Pancreas (tissue), 10 donors: ENCODE measurements around the gene ALDH1L2. TPM values are rescaled to one million over a fixed set of nuclear protein-coding genes. Genes with fewer than 3 reads are reported as not detected.

Experiments used
- ATAC-seq, 4 donors: fragments of 200-7000 bp; cut with Tn5 transposase; one replicate each; pipeline versions ENCODE4 v1.8.0 to v1.9.1; 2020; ENCODE audit warnings: mild to moderate bottlenecking in 4 of 4, moderate library complexity in 4 of 4
- DNase-seq, 6 donors: peaks; one replicate each; pipeline ENCODE4 v3.0.0-alpha.2; 2020
- FAIRE-seq: peaks from 2 replicates; lab custom pipeline; 2012; peaks lifted over from hg19 to GRCh38; lab: Jason Lieb, UNC
- H3K27ac ChIP-seq, 4 donors: fragments of 200-600 bp; sonication (generic); 1 replicate in 3 of 4; 2 replicates in 1 of 4; pipeline versions ENCODE4 v1.5.0 to v1.8.0; 2020
- H3K27me3 ChIP-seq, 4 donors: fragments of 200-600 bp; one replicate each; pipeline ENCODE4 v1.8.0; 2021
- H3K36me3 ChIP-seq, 3 donors: fragments of 200-600 bp; sonication (generic) in 1 of 3; one replicate each; pipeline versions ENCODE4 v1.5.0 to v1.8.0; 2020 to 2021
- H3K4me1 ChIP-seq, 3 donors: fragments of 200-600 bp; one replicate each; pipeline ENCODE4 v1.8.0; 2021
- H3K4me3 ChIP-seq, 4 donors: fragments of 200-600 bp; sonication (generic) in 2 of 4; one replicate each; pipeline versions ENCODE4 v1.5.0 to v1.8.0; 2020 to 2021
- H3K9me3 ChIP-seq, 4 donors: fragments of 200-600 bp; one replicate each; pipeline ENCODE4 v1.8.0; 2021
- WGBS, 2 donors: extraction: QIAGEN DNeasy Blood & Tissue Kit; methylation state at CpG; one replicate each; pipeline ENCODE4 v1.1.7; 2013; 5-methylcytosine and 5-hydroxymethylcytosine counted together
- intact Hi-C, 3 donors: fragments of 100-400 bp; cut with DNase I; formaldehyde crosslinking; loops; one replicate each; pipeline versions ENCODE4 v1.11.1 to v1.14.2; 2022
- polyA plus RNA-seq, 2 donors: library from polyadenylated mRNA; stranded (reverse); fragments of 200-250 nt; gene quantifications; one replicate each; pipeline ENCODE4 v1.2.3, GENCODE V29; 2013
- total RNA-seq, 6 donors: library from RNA; stranded (reverse); fragmentation: NEBNext Ultra II Directional in 4 of 6; extraction: Animal tissue kit (Norgen Biotek cat#: 25700) in 4 of 6; gene quantifications; one replicate each; pipeline versions ENCODE4 v1.2.1 to v1.2.4, GENCODE V29; 2021 to 2023
- TF ChIP-seq, protein P1 (sequence below), 4 donors: fragments of 200-600 bp; sonication (generic) in 3 of 4; IDR thresholded peaks; one replicate each; pipeline versions ENCODE4 v1.5.0 to v1.8.0; 2021; ENCODE audit warnings: antibody characterized with exemption in 4 of 4
- donor health status: healthy with polysubstance abuse.
- donor health status: DM: no; HTN: no; CAD: no; lungs with moderate emphysema.
- donor health status: DM: no; HTN: no; CAD: no.
- donor health status: control.
- donor health status: control.
- donor health status: Bipolar disorder and iron deficiency.
- donor health status: DM: yes; HTN: yes; CAD: no.
- donor health status: DM: no; HTN: no; CAD: no.
- donor health status: DM: no; HTN: no; CAD: no.
- donor health status: DM: yes; HTN: yes; CAD: no.

Gene ALDH1L2
- total and polyA plus RNA-seq, 8 donors = 6.0 to 90.9 (median 33.1) TPM

DNA sequence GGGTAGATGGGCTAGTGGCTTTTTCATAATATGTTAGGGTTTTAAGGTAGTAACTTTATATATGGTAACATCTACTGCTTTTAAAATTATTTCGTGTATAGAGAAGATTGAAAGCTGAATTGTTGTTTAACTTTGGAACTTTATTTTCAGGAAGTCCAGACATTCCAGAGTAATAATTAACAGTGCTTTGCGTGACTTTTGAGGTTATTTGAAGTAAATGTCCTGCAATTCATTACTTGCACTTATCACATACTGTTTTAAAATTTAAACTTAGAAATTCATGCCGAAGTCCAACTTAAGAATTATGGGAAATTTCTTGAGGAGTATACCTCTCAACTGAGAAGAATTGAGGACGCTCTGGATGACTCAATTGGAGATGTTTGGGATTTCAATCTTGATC, 26.6 kb upstream of the ALDH1L2 start:
- TF ChIP-seq, protein P1, sequence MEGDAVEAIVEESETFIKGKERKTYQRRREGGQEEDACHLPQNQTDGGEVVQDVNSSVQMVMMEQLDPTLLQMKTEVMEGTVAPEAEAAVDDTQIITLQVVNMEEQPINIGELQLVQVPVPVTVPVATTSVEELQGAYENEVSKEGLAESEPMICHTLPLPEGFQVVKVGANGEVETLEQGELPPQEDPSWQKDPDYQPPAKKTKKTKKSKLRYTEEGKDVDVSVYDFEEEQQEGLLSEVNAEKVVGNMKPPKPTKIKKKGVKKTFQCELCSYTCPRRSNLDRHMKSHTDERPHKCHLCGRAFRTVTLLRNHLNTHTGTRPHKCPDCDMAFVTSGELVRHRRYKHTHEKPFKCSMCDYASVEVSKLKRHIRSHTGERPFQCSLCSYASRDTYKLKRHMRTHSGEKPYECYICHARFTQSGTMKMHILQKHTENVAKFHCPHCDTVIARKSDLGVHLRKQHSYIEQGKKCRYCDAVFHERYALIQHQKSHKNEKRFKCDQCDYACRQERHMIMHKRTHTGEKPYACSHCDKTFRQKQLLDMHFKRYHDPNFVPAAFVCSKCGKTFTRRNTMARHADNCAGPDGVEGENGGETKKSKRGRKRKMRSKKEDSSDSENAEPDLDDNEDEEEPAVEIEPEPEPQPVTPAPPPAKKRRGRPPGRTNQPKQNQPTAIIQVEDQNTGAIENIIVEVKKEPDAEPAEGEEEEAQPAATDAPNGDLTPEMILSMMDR (IDR thresholded peaks at IDR 0.05) = no peak
- no peak for ATAC-seq
- H3K4me1 ChIP-seq = peaks cover 12 to 27% (median 17%) of the 10 kb centered on the region in 3 donors
- intact Hi-C loops = no loop called here
- no peak for FAIRE-seq
- no peaks in the 10 kb centered on the region for H3K9me3 ChIP-seq
- WGBS, 2 donors = 33 to 35% methylated on average over 4 of the region's 4 CpGs
- no peak overlapping the region for H3K4me3 ChIP-seq
- no peaks in the 10 kb centered on the region for H3K27me3 ChIP-seq
- no peak for DNase-seq
- H3K36me3 ChIP-seq = peaks cover 0 to 15% (median 2%) of the 10 kb centered on the region in 3 donors
- H3K27ac ChIP-seq = peak overlapping the region in 1 of 4 donors; percentile 48

GRCh38 chr12:105109465-105110212, 25.4 kb upstream of the ALDH1L2 start:
- peak overlapping the region in 2 of 4 donors; percentile 77 to 95 for H3K4me3 ChIP-seq
- intact Hi-C loops = no loop called here
- peaks cover 12 to 27% (median 17%) of the 10 kb centered on the region in 3 donors for H3K4me1 ChIP-seq
- FAIRE-seq (no peak), ATAC-seq (no peak), DNase-seq (no peak)
- H3K27ac ChIP-seq = peak overlapping the region in 2 of 4 donors; percentile 37 to 48
- H3K27me3 ChIP-seq = no peaks in the 10 kb centered on the region
- TF ChIP-seq, protein P1 (IDR thresholded peaks at IDR 0.05) = no peak
- WGBS, 2 donors = 50 to 51% methylated on average over 13 of the region's 13 CpGs
- H3K9me3 ChIP-seq = no peaks in the 10 kb centered on the region
- peaks cover 0 to 7% (median 0%) of the 10 kb centered on the region in 3 donors for H3K36me3 ChIP-seq

DNA sequence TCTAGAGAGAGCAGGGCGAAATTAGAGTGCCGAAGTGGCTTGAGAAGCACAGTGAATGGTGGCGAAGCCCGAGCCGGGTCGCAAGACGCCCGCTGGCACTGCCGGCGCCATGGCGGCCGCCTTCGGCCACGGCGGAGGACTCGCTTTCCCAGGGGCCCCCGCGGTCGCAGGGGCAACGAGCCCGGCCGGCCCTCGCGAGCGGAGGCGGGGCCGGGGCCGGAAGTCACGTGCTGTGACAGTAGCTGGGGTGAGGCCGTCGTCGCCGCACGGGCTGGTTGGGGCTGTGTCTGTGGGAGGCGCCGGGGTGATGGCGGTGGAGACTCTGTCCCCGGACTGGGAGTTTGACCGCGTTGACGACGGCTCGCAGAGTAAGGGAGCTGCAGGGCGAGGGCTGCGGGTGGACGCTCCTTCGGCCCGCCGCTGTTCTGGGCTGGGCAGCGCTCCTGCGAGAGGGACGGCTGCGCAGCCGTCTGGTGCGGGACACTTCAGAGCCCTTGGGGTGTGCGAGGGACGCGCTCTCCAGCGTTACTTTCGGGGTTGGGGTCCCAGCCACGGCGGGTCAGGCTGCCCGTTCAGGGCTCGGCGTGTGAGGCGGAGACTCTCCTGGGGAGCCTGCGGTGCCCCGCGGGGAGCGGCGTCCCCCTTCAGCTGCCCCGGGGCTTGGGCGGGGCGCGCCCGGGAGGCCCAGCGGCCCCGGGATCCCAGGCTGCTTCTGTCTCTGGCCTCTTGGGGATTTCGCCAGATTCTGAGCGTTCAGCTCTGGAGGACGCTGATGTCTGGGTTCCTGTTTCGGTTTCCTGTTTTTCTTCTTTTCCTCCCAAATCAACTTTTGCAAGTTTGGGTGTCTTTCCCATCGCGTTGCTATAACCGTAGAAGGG, 23.5 kb upstream of the ALDH1L2 start, which contains the start of gene WASHC4:
WASHC4 (plus strand) TSS at position 238 of the 878 bp plus-strand sequence; CDS start at position 308, 70 bp downstream.
- TF ChIP-seq, protein P1 (IDR thresholded peaks at IDR 0.05) = no peak
- intact Hi-C loops = no loop called here
- ATAC-seq = peak; percentile 96 to 98 (median 98)

GRCh38 chr12:105107171-105107493, 22.9 kb upstream of the ALDH1L2 start:
- peak overlapping the region; percentile 77 to 96 (median 92) for H3K4me3 ChIP-seq
- no peak for DNase-seq
- WGBS, 2 donors = 0 to 1% methylated on average over 15 of the region's 15 CpGs
- TF ChIP-seq, protein P1 (IDR thresholded peaks at IDR 0.05) = no peak
- peaks cover 12 to 27% (median 17%) of the 10 kb centered on the region in 3 donors for H3K4me1 ChIP-seq
- H3K27me3 ChIP-seq = no peaks in the 10 kb centered on the region
- H3K27ac ChIP-seq = peak overlapping the region; percentile 93 to 95 (median 94)
- intact Hi-C loops = no loop called here
- no peaks in the 10 kb centered on the region for H3K9me3 ChIP-seq
- FAIRE-seq = no peak
- peak; percentile 36 to 52 (median 49) for ATAC-seq
- H3K36me3 ChIP-seq = no peaks in the 10 kb centered on the region

More for the DNA sequence above, 23.5 kb upstream of the ALDH1L2 start, which contains the start of gene WASHC4:
- peak within 1 kb of the TSS; percentile 93 to 95 (median 94) for H3K27ac ChIP-seq
- no peak for FAIRE-seq
- peaks cover 12 to 27% (median 17%) of the 10 kb centered on the region in 3 donors for H3K4me1 ChIP-seq
- WGBS, 2 donors = 0% methylated on average over 80 to 85 of the region's 85 CpGs
- H3K27me3 ChIP-seq = no peaks in the 10 kb centered on the region
- H3K4me3 ChIP-seq = peak within 1 kb of the TSS; percentile 77 to 96 (median 92)
- DNase-seq = peak; percentile 90 to 98 (median 94)
- H3K9me3 ChIP-seq = no peaks in the 10 kb centered on the region
- no peaks in the 10 kb centered on the region for H3K36me3 ChIP-seq
